ENCODE data around the gene ADAMTSL3.

Gene ADAMTSL3

GRCh38 chr15:83918011-83918410 is 264.1 kb downstream of the ADAMTSL3 start:
- DNase-seq (ENCODE audit: low read depth in 2 of 2) = no peak

GRCh38 chr15:83919319-83919830 is 265.5 kb downstream of the ADAMTSL3 start:
- DNase-seq (ENCODE audit: low read depth in 2 of 2) = no peak

GRCh38 chr15:83919978-83920510 is 266.1 kb downstream of the ADAMTSL3 start:
- DNase-seq (ENCODE audit: low read depth in 2 of 2) = no peak

DNA sequence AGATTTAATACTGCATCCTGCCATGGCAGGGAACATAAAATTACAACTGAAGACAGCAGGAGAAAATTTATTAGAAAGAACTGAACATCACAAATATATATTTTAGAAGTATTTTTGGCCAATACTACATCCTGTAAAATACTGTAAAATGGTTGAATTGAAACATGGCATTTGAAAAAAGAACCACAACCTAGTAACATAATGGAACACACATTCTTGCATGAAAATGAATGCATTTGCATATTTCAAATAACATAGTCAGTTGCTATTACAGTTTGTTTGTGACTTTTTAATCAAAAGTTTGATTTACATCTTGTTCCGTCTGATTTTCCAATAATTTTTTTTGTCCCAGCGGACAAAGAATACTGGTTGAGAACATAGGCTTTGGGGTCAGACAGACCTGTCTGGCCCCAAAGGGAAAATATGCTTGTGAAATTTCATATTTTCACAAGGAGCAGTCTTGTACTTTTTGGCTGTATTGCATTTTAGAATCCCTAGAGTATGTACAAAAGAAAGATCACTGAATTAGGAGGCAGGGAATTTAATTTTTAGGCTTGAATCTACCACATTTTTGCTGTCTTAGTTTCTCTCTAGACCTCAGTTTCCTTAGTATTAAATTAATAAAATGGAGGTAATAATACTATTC is 268.8 kb downstream of the ADAMTSL3 start:
- DNase-seq (ENCODE audit: low read depth in 2 of 2) = no peak

GRCh38 chr15:83926116-83926515 is 272.2 kb downstream of the ADAMTSL3 start:
- no peak for DNase-seq (ENCODE audit: low read depth in 2 of 2)

DNA sequence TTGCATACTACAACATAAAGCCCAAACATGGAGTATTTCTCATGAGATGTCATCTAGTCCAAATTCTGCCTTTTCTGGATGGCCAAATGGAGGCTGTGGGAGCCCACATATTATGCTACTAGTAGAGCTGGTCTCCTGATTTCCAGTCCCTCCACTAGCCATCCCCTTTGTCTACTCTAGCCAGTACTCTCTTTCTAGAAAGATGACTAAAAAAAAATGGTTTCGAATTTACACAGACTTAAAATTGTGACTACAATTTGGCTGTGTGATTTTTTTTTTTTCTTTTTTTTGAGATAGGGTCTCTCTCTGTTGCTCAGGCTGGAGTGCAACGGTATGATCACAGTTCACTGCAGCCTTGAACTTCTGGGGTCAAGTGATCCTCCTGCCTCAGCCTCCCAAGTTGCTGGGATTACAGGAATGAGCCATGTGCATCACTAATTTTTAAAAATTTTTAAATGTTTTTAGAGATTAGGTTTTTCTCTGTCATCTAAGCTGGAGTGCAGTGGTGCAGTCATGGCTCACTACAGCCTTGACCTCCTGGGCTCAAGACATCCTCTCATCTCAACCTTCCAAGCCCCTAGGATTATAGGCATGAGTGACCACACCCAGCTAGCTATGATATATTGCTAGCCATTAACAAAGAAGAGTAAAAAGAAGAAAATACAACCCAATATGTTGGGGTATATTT is 273.9 kb downstream of the ADAMTSL3 start:
- DNase-seq (ENCODE audit: low read depth in 2 of 2) = no peak

GRCh38 chr15:83928392-83928734 is 274.4 kb downstream of the ADAMTSL3 start:
- no peak for DNase-seq (ENCODE audit: low read depth in 2 of 2)

DNA sequence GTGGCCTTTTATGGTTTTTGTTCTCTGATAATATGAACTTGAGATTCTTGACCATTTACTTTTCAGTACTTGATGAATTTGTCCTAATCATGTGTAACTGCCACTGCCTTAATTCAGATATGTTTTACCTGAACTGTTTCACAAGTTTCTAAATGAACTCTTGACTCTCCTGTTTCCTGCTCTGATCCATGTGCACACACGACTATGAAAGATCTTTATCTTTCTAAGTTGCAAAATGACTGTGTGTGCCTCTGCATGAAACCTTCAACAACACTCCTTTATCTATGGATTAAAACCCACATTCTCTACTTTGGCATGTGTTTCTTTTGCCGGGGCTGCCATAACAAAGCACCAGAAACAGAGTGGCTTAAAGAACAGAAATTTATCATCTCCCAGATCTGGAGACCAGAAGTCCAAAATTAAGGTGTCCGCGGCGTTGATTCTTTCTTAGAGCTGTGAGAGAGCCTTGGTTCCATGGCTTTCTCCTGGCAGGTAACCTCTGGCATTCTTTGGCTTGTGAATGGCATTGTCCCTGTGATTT is 275.0 kb downstream of the ADAMTSL3 start:
- no peak for DNase-seq (ENCODE audit: low read depth in 2 of 2)

GRCh38 chr15:83929619-83930018 is 275.7 kb downstream of the ADAMTSL3 start:
- DNase-seq (ENCODE audit: low read depth in 2 of 2) = no peak

DNA sequence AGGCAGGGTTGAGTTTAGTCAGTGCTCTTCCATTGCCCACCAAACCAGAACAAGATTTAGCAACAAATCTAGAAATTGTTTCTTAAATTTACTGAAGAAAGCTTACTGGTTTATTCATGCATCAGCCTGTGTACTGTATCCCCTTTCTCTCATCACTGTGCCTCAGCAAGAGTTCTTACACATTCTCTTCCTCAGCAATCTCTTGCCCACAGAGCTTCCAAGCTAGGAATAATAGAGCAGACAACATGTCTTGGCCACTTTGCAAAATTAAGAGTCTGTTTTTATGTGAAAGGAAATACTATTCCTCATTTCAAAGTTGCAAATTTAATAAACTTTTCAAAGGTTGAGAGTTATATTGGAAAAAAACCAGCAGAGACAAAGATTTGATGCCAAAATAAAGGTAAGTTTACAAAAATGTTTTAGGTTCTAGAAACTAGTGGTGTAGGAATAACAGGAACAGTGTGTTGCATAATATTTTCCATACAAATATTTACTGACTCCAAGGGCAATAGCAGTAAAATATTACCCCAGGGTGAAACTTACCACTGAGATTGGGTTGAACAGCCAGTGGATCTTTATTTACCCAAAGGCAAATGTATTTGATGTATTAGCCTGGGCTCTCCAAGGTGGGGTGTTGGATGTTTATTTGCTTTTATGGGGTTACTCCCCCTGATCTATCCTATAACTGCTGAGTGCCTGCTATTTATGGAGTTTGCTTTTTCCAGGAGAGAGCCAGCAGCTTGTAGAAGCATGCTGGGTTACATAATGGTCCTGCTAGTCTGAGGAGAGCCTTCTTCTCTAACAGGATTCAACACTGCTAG is 276.7 kb downstream of the ADAMTSL3 start:
- no peak for DNase-seq (ENCODE audit: low read depth in 2 of 2)

DNA sequence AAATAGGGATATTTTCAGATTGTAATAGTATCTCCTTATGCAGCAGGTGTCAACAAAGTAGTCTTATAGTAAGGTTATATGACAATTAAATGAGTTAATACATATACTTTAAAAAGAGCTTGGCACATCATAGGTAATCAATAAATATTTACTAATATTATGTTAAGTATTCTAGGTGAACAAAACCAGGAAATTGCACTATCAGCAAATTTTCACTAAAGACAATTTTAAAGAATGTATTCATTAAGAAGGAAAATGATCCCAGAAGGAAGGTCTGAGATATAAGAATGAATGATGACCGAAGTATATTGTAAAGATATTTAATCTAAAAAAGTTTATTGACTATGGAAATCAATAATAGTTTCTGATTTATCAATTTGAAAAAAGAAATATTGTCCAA is 281.9 kb downstream of the ADAMTSL3 start:
- DNase-seq (ENCODE audit: low read depth in 2 of 2) = no peak

DNA sequence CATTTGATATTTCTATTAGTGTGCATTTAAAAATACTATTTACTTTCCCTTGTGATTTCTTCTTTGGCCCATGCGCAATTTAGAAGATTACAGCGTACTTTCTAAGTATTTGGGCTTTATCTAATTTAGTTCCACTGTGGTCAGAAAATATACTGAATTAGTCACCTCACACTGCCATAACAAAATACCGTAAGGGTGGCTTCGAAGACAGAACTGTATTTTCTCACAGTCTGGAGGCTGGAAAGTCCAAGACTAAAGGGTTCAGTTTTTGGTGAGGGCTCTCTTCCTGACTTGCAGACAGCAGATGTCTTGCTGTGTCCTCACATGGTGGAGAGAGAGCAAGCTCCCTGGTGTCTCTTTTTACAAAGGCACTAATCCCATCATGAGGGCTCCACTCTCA is 286.2 kb downstream of the ADAMTSL3 start:
- no peak for DNase-seq (ENCODE audit: low read depth in 2 of 2)

DNA sequence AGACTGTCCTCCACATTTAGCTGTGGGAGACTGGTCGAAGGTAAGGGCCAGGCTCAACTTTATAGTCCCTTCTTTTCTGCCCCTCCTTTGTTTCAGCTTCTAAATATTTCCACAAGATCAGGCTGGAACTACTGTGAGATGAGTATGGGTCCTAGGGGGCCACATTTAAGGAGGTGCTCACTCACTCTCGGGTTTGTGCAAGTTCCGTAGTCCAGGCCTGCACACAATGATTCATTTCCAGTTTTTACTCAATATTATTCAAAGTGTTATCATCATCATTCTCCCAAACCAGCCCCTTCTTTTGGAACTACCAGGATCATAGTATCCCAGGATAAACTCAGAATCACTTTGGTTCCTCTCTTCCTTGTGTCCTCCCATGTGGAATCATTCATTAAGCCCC is 289.1 kb downstream of the ADAMTSL3 start:
- DNase-seq (ENCODE audit: low read depth in 2 of 2) = no peak

- no peak for DNase-seq (ENCODE audit: low read depth in 2 of 2)
These were observed 290.0 kb downstream of the ADAMTSL3 start for GRCh38 chr15:83943849-83944404.

GRCh38 chr15:83947156-83947555 is 293.2 kb downstream of the ADAMTSL3 start:
- no peak for DNase-seq (ENCODE audit: low read depth in 2 of 2)

DNA sequence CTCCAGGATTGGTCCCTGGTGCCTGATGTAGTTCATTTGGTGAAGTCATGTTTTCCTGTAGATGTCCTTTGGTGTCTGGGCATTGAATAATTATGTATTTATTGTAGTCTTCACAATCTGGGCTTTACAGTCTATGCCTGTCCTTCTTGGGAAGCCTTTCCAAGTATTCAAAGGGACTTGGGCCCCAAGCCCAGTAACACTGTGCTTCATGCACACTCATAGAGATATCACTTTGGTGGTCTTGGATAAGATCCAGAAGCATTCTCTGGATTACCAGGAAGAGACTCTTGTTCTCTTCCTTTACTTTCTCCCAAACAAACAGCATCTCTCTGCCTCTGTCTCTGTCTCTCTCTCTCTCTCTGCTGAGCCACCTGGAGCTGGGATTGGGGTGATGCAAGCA is 300.6 kb downstream of the ADAMTSL3 start:
- DNase-seq (ENCODE audit: low read depth in 2 of 2) = no peak

- no peak for DNase-seq (ENCODE audit: low read depth in 2 of 2)
These were observed 301.9 kb downstream of the ADAMTSL3 start for GRCh38 chr15:83955806-83956265.

DNA sequence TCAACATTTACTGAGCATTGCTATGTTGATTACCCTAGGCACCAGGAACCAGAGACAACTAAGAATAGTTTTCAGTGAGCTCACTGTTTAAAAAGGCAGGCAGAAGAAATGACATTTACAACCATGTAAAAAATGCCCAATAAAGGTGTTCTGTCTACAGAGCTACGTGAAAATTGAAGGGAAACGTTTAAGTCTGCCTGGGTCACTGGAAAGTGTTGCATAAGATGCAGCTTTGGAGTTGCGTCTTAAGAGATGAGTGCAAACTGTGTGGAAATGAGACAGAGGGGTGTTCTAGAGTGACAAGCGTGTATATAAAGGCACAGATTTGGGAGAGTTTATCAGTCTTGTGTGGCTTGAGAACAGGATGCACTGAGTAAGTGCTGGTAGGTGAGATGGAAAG is 303.0 kb downstream of the ADAMTSL3 start:
- no peak for DNase-seq (ENCODE audit: low read depth in 2 of 2)

DNA sequence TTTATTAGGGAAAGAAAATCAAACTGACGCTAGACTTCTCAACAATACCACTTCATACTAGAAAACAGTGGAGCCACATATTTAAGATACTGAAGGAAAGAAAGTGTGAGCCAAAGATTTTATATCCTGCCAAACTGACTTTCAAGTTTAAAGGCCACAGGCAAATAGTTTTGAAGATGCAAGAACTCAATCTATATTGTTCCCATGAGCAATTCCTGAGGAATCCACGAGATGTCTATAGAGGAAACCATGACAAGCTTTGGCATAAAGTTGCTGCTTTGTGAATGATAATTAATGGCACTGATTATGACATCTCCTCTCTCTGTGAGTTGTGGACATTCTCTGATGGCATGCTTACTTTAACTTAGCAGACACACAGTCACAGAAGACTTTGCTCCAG is 305.6 kb downstream of the ADAMTSL3 start:
- DNase-seq (ENCODE audit: low read depth in 2 of 2) = no peak

DNA sequence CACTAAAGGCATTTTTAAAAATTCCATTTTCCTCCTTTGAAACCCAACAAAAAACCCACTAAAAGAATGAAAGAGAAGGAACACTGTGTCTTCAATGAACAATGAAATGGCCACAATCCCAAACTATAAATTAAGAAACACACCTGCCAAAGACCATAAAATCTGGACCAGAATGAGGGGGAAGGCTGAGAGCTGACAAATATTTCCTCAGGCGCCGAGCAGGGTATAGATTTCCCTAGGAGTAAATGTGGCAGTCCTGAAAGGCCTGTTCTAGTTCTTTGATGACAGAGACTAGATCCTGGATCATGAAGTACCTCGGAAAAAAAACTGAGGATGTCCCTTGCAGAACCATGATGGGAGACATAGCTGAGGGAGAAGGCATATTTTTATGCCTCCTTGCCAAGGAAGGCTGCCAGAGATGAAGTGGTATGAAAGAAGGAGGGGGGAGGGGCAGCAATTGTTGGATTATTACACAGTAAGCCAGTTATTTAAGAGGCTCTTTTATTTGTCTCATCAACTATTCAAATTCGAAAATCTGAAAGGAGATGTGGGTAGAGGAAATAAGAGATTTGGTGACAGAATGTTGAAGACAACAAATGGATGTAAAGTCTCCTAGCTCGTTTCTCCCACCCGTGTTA is 306.4 kb downstream of the ADAMTSL3 start:
- DNase-seq (ENCODE audit: low read depth in 2 of 2) = no peak

DNA sequence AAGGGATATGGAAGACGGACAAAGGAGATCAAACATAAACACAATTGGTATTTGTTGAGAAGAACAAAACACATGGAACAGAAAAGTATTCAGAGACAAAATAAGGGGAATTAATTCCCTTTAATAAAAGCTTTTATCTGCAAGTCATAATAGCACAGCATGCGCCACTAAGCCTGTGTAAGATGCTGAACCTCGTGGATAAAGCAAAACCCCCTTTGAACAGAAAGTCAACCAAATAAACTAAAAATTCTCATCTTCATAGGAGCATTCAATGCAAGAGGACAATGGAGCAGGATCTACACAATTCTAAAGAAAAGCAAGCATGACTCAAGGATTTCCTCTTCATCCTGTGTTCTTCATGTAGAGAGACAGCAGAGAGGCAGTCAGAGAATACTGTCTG is 307.4 kb downstream of the ADAMTSL3 start:
- no peak for DNase-seq (ENCODE audit: low read depth in 2 of 2)

Data from stimulated activated CD8-positive, alpha-beta memory T cell treated with anti-CD3 and anti-CD28 coated beads, Interleukin-7, amount 100 ng/mL, for 4 hours (primary cell).